HG03432 (cell line): ENCODE measurements around the gene TMCO2.

Source experiments
- ATAC-seq: cut with Tn5 transposase; IDR thresholded peaks from one replicate; pipeline ENCODE4 v1.9.1; 2021; ENCODE audit warnings: mild to moderate bottlenecking, moderate library complexity; ENCODE audit not compliant: unreplicated experiment

The TMCO2 gene

GRCh38 chr1:40257313-40257687, 9.6 kb downstream of the TMCO2 start:
- peak; percentile 5 for ATAC-seq

GRCh38 chr1:40257688-40258444, 10.1 kb downstream of the TMCO2 start, which contains the start of gene ZMPSTE24:
Gene ZMPSTE24 (plus strand): TSS chr1:40258236. CDS start chr1:40258272, 36 bp downstream.
- peak; percentile 90 for ATAC-seq

GRCh38 chr1:40258445-40258769, 10.7 kb downstream of the TMCO2 start:
- no peak for ATAC-seq

- no peak for ATAC-seq
These were observed 16.6 kb downstream of the TMCO2 start for GRCh38 chr1:40264354-40264781.

- ATAC-seq = no peak
These were observed 17.6 kb downstream of the TMCO2 start for GRCh38 chr1:40265298-40265697.

- ATAC-seq = no peak
These were observed 18.2 kb downstream of the TMCO2 start for GRCh38 chr1:40265919-40266318.

- ATAC-seq = no peak
These were observed 19.2 kb downstream of the TMCO2 start for GRCh38 chr1:40266786-40267535.

- ATAC-seq = no peak
These were observed 20.0 kb downstream of the TMCO2 start for GRCh38 chr1:40267767-40268187.

GRCh38 chr1:40268211-40268610, 20.5 kb downstream of the TMCO2 start:
- ATAC-seq = no peak

- no peak for ATAC-seq
These were observed 22.6 kb downstream of the TMCO2 start for GRCh38 chr1:40270152-40270834.

GRCh38 chr1:40272653-40273213, 25.0 kb downstream of the TMCO2 start:
- ATAC-seq = no peak

GRCh38 chr1:40273547-40274166, 25.9 kb downstream of the TMCO2 start:
- ATAC-seq = no peak

GRCh38 chr1:40274331-40274730, 26.6 kb downstream of the TMCO2 start:
- ATAC-seq = no peak

- ATAC-seq = no peak
These were observed 28.4 kb downstream of the TMCO2 start for GRCh38 chr1:40276122-40276521.

- no peak for ATAC-seq
These were observed 34.1 kb downstream of the TMCO2 start for GRCh38 chr1:40281853-40282252.

- no peak for ATAC-seq
These were observed 43.6 kb downstream of the TMCO2 start for GRCh38 chr1:40291293-40291692.

- ATAC-seq = no peak
These were observed 51.9 kb downstream of the TMCO2 start for GRCh38 chr1:40299366-40300248.

- ATAC-seq = no peak
These were observed 52.5 kb downstream of the TMCO2 start for GRCh38 chr1:40300249-40300567.

GRCh38 chr1:40300651-40301050, 52.9 kb downstream of the TMCO2 start:
- no peak for ATAC-seq

- ATAC-seq = no peak
These were observed 53.3 kb downstream of the TMCO2 start for GRCh38 chr1:40301066-40301465.
